NB4 (cell line): ENCODE data around the gene ACACB.

Experiments used
- DNase-seq: peaks from one replicate; pipeline ENCODE4 v3.0.0; 2010; ENCODE audit warnings: low read depth
- H3K4me3 ChIP-seq: one replicate; pipeline ENCODE4 v1.5.1; 2011; ENCODE audit warnings: mild to moderate bottlenecking, low read depth, low read length, moderate library complexity
- MYC ChIP-seq: IDR thresholded peaks from 2 replicates; pipeline ENCODE4 v1.6.1; 2011; ENCODE audit warnings: low read depth, low read length
- POLR2A ChIP-seq: IDR thresholded peaks from 2 replicates; pipeline ENCODE4 v1.6.1; 2011; ENCODE audit warnings: mild to moderate bottlenecking; ENCODE audit not compliant: insufficient read length; ENCODE audit errors: extremely low read depth
- TF ChIP-seq, protein P1 (sequence below): IDR thresholded peaks from 2 replicates; pipeline ENCODE4 v1.6.1; 2011; ENCODE audit warnings: low read depth, low read length
- TF ChIP-seq, protein P2 (sequence below): IDR thresholded peaks from one replicate; pipeline ENCODE4 v1.5.1; 2012; ENCODE audit warnings: low read depth, low read length

ACACB gene

DNA sequence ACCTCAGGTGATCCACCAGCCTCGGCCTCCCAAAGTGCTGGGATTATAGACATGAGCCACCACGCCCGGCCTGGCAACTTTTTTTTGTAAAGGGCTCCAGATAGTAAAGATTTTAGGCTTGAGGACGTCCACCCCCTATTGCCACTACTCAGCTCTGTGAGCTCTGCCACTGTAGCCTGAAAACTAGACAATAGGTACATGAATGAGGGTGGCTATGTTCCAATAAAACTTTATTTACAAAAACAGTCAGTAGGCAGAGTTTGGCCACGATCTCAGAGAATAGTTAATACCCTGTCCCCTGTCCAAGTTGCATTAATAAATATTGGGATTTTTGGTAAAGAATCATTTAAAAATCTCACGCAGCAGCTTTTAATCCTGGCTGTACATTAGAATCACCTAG lies 102.6 kb downstream of the ACACB start:
- TF ChIP-seq, protein P1, sequence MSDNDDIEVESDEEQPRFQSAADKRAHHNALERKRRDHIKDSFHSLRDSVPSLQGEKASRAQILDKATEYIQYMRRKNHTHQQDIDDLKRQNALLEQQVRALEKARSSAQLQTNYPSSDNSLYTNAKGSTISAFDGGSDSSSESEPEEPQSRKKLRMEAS, result no peak
- no peak for TF ChIP-seq MYC
- TF ChIP-seq POLR2A, result no peak
- TF ChIP-seq, protein P2, sequence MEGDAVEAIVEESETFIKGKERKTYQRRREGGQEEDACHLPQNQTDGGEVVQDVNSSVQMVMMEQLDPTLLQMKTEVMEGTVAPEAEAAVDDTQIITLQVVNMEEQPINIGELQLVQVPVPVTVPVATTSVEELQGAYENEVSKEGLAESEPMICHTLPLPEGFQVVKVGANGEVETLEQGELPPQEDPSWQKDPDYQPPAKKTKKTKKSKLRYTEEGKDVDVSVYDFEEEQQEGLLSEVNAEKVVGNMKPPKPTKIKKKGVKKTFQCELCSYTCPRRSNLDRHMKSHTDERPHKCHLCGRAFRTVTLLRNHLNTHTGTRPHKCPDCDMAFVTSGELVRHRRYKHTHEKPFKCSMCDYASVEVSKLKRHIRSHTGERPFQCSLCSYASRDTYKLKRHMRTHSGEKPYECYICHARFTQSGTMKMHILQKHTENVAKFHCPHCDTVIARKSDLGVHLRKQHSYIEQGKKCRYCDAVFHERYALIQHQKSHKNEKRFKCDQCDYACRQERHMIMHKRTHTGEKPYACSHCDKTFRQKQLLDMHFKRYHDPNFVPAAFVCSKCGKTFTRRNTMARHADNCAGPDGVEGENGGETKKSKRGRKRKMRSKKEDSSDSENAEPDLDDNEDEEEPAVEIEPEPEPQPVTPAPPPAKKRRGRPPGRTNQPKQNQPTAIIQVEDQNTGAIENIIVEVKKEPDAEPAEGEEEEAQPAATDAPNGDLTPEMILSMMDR, result no peak

DNA sequence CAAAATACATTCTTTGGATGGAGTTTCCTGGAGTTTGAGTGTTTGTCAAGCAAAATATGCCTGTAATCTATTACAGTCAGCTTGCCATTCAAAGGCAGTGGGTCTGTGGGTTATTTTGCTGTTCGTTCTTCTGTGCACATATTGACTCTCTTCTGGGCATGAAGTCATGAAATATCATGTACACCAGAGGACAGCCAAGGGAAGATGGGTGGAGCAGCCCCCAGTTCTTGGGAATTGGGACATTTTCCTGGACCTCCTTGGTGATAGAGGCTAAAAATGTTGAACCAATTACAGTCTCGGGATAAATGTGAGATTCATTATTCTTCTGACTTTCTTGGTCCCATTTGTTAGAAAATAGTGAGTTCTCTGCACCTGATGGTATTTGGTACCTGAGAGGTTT lies 103.6 kb downstream of the ACACB start:
- DNase-seq, result no peak
- H3K4me3 ChIP-seq, result no peak overlapping the region
- TF ChIP-seq, protein P1, result no peak
- no peak for TF ChIP-seq MYC
- TF ChIP-seq, protein P2, result no peak
- TF ChIP-seq POLR2A, result no peak

More for the DNA sequence above, 102.6 kb downstream of the ACACB start:
- DNase-seq, result no peak
- H3K4me3 ChIP-seq, result no peak overlapping the region

DNA sequence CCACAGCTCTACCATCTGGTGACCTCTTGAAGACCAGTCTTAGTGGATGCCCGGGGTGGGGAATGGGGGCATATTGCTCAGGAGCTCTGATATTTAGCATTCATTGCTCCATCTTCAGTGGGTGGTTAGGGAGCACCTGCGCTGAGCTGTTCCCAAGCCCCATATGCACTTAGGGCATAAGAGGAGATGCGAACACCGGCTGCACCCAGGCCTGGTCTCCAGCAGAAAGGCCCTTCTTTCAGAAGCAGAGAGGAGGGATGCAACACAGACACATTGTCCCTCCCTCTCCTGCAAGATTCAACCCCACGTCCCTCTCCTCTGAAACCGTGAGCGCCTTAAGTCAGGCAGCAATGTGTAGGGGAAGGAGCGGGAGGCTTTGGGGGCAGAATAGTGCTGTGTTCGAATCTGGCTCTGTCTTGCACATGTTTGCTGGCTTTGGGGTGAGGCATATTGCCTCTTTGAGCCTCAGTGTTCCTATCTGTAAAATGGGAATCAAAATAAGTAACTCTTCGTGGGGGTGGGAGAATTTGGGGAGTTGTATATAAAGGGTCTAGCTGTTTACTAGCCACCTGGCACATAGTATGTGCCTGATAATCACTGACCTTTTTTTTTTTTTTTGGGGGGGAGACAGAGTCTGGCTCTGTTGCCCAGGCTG lies 105.0 kb downstream of the ACACB start:
- TF ChIP-seq, protein P2, result no peak
- TF ChIP-seq, protein P1, result no peak
- TF ChIP-seq MYC, result no peak
- no peak for TF ChIP-seq POLR2A

DNA sequence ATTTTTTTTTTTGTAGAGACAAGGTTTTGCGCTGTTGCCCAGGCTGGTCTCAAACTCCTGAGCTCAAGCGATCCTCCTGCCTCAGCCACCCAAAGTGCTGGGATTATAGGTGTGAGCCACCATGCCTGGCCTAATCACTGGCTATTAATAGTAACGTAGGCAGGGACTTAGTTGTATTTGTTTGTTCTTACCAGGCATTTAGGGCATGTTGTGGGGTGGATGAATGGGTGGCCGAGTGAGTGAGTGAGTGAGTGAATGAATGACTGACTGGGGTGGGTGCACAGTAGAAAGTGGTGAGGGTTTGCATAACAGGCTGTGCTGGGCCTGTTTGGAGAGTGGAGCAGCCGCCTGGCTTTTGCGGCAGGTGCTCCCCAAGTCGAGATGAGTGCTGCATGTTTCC lies 105.7 kb downstream of the ACACB start:
- no peak for DNase-seq
- no peak overlapping the region for H3K4me3 ChIP-seq
- no peak for TF ChIP-seq MYC
- no peak for TF ChIP-seq POLR2A
- TF ChIP-seq, protein P1, result no peak
- TF ChIP-seq, protein P2, result no peak

More for the DNA sequence above, 105.0 kb downstream of the ACACB start:
- no peak overlapping the region for H3K4me3 ChIP-seq
- no peak for DNase-seq

DNA sequence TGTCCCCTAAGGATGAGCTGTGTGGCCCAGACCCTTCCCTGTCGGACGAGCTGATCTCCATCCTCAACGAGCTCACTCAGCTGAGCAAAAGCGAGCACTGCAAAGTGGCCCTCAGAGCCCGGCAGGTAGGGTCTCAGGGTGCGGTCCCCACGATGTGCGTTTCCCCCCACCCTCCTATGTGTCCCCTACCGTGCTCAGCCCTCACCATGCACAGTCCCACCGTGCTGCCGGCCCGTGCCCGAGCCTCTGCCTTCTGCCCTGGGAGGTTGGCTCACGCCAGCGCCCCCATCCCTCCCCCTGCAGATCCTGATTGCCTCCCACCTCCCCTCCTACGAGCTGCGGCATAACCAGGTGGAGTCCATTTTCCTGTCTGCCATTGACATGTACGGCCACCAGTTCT lies 106.1 kb downstream of the ACACB start:
- TF ChIP-seq MYC (no peak), POLR2A (no peak)
- TF ChIP-seq, protein P2, result no peak
- TF ChIP-seq, protein P1, result no peak
- no peak overlapping the region for H3K4me3 ChIP-seq
- DNase-seq, result no peak
